ENCODE results near the gene FRYL. TPM values are rescaled to one million over a fixed set of nuclear protein-coding genes. Genes with fewer than 3 reads are reported as not detected.

The FRYL gene
- total and polyA plus RNA-seq, 2 of the 13 experiments (the other 11 are each of a cell fraction or from before 2014, with no cell fraction given): 9.7 to 19.6 TPM

DNA sequence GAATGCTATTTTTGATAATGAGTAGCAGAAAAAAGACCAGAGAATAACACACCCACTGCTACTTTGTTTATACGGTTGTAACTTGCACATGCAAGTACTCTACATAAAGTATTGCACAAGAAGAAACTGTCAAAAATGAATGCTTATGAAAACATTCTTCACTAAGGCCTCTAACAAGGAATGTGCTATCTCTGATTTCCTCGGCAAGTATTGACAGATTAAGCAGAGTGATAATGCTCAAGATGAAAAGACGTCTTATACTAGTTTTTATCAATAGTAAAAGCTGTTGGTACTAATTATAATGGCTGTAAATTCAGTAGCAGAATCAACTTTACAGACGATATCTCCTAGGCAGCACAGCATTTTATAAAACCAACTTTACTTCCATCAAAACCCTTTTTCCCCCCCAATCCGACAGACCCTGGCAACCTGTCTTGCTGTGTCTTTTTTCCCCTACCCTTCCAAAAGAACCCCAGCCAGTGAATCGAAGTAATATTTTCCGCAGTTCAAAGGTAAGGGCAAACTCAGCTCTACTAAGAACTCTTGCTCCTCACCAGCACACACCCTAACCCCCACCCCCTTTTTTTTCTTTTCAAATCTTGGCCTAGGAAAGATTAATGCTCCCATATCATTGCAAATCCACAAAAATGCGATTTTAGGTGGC is 1.5 kb downstream of the FRYL start:
- TSS peak; percentile 76 for BruUV-seq (replicated peaks)
- peaks cover 54% of the 10 kb centered on the region for H3K79me2 ChIP-seq (ENCODE audit: insufficient read depth, low read length)
- peak overlapping the region; percentile 85 to 99 (median 98) for H3K4me3 ChIP-seq (replicated peaks in 1 of 3; ENCODE audit: insufficient read depth in 1 of 3, low read depth in 2 of 3, low read length in 3 of 3)
- intact Hi-C loops (cut with micrococcal nuclease; ENCODE audit: unreplicated experiment): loop anchor here (1.0 kb wide), 1 partner anchor 200 kb away; no protein-coding TSS in a partner anchor
- H3K4me1 ChIP-seq (ENCODE audit: insufficient read depth, low read length): peaks cover 52% of the 10 kb centered on the region
- ChIA-PET CTCF (ENCODE audit: low intra/inter-chr PET ratio, low total read pairs) (no interaction called here), POLR2A (no interaction called here)
- 1% methylated on average over 8 of the region's 8 CpGs for WGBS (ENCODE audit: low lambda C conversion rate)
- no peaks in the 10 kb centered on the region; a peak in 1 of 5 replicates for H3K27me3 ChIP-seq (ENCODE audit: control insufficient read depth in 1 of 2, insufficient read depth in 2 of 2, low read length in 2 of 2)
- H4K20me1 ChIP-seq (ENCODE audit: insufficient read depth, low read length): peaks cover 8% of the 10 kb centered on the region
- no peaks in the 10 kb centered on the region for H3K36me3 ChIP-seq (replicated peaks in 1 of 2; ENCODE audit: control insufficient read depth in 1 of 2, insufficient read depth in 2 of 2, low read length in 2 of 2)
- in situ Hi-C loops (cut with HindIII; ENCODE audit: extremely low pct_ligation_motif_present, low pct_unique_long_range_greater_than_20kb): loop anchor here (25.0 kb wide), 1 partner anchor 191 kb away; no protein-coding TSS in a partner anchor
- peak overlapping the region; percentile 94 for H3K27ac ChIP-seq (ENCODE audit: extremely low read length, insufficient read depth, low read length)
- FAIRE-seq (no peak), DNase-seq (ENCODE audit: low spot score) (peak; percentile 19), ATAC-seq (no peak)
- peak overlapping the region; percentile 82 for H3K4me2 ChIP-seq (ENCODE audit: low read depth, low read length)
- peak overlapping the region; percentile 57 for H2AFZ ChIP-seq (ENCODE audit: low read length)
- H3K9ac ChIP-seq (ENCODE audit: insufficient read depth, low read depth, low read length): peak overlapping the region; percentile 93
- no peaks in the 10 kb centered on the region for H3K9me3 ChIP-seq (ENCODE audit: low read length)
- TF ChIP-seq SAP130 (CRISPR knock-in tag; IDR thresholded peaks at IDR 0.05; ENCODE audit: low read depth) (peak; percentile 67), CEBPG (CRISPR knock-in tag; IDR thresholded peaks at IDR 0.05) (peak; percentile 82), ARNT (IDR thresholded peaks at IDR 0.05) (no peak), BRD4 (CRISPR knock-in tag; IDR thresholded peaks at IDR 0.05) (no peak), CEBPB (IDR thresholded peaks at IDR 0.05; ENCODE audit: borderline replicate concordance, low read depth, low read length) (peak; percentile 88), AGO1 (IDR thresholded peaks at IDR 0.05; ENCODE audit: low read depth, low read length, poor library complexity, severe bottlenecking) (no peak), CBX1 (IDR thresholded peaks at IDR 0.05; ENCODE audit: low read depth) (no peak), TGIF2 (CRISPR knock-in tag; IDR thresholded peaks at IDR 0.05) (peak; percentile 78; the same call in 1 of the 2 replicates), BCL6 (CRISPR knock-in tag; IDR thresholded peaks at IDR 0.05) (0 out of 2 replicates have a peak, but pooled peaks have one; percentile 14)

DNA sequence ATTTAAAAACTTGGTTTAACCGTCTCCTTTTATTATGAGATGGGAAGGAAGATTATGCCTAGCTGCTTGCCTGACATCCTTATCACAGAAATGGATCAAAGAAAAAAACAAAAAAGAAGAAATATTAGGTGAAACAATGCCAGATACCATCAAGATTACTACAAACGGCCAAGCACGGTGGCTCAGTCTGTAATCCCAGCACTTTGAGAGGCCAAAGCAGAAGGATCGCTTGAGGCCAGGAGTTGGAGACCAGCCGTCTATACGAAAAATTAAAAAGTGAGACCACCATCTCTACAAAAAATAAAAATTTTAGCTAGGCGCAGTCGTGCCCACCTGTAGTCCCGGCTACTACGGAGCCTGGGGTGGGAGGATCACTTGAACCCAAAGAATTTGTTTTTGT is 2.3 kb downstream of the FRYL start:
- H3K27ac ChIP-seq (ENCODE audit: extremely low read length, insufficient read depth, low read length): no peak overlapping the region
- peaks cover 62% of the 10 kb centered on the region for H3K79me2 ChIP-seq (ENCODE audit: insufficient read depth, low read length)
- peak overlapping the region in 2 of 3 experiments; percentile 29 to 99; a peak in 3 of 6 replicates for H3K4me3 ChIP-seq (replicated peaks in 1 of 3; ENCODE audit: insufficient read depth in 1 of 3, low read depth in 2 of 3, low read length in 3 of 3)
- WGBS (ENCODE audit: low lambda C conversion rate): 72% methylated on average over 10 of the region's 10 CpGs
- ATAC-seq (no peak), FAIRE-seq (no peak), DNase-seq (ENCODE audit: low spot score) (no peak)
- H3K27me3 ChIP-seq (ENCODE audit: control insufficient read depth in 1 of 2, insufficient read depth in 2 of 2, low read length in 2 of 2): no peaks in the 10 kb centered on the region; a peak in 1 of 5 replicates
- no peaks in the 10 kb centered on the region for H3K9me3 ChIP-seq (ENCODE audit: low read length)
- peaks cover 8% of the 10 kb centered on the region for H4K20me1 ChIP-seq (ENCODE audit: insufficient read depth, low read length)
- H3K4me1 ChIP-seq (ENCODE audit: insufficient read depth, low read length): peaks cover 52% of the 10 kb centered on the region
- in situ Hi-C loops (cut with HindIII; ENCODE audit: extremely low pct_ligation_motif_present, low pct_unique_long_range_greater_than_20kb): loop anchor here (25.0 kb wide), 1 partner anchor 190 kb away; no protein-coding TSS in a partner anchor
- no peaks in the 10 kb centered on the region for H3K36me3 ChIP-seq (replicated peaks in 1 of 2; ENCODE audit: control insufficient read depth in 1 of 2, insufficient read depth in 2 of 2, low read length in 2 of 2)
- intact Hi-C loops (cut with micrococcal nuclease; ENCODE audit: unreplicated experiment): no loop called here
- no peak overlapping the region for H2AFZ ChIP-seq (ENCODE audit: low read length)
- H3K4me2 ChIP-seq (ENCODE audit: low read depth, low read length): peak overlapping the region; percentile 82
- BruUV-seq (replicated peaks): no TSS peak
- CTCF ChIA-PET (ENCODE audit: low intra/inter-chr PET ratio, low total read pairs): no interaction called here
- no peak overlapping the region for H3K9ac ChIP-seq (ENCODE audit: insufficient read depth, low read depth, low read length)
- POLR2A ChIA-PET: no interaction called here
- TF ChIP-seq, protein P1, sequence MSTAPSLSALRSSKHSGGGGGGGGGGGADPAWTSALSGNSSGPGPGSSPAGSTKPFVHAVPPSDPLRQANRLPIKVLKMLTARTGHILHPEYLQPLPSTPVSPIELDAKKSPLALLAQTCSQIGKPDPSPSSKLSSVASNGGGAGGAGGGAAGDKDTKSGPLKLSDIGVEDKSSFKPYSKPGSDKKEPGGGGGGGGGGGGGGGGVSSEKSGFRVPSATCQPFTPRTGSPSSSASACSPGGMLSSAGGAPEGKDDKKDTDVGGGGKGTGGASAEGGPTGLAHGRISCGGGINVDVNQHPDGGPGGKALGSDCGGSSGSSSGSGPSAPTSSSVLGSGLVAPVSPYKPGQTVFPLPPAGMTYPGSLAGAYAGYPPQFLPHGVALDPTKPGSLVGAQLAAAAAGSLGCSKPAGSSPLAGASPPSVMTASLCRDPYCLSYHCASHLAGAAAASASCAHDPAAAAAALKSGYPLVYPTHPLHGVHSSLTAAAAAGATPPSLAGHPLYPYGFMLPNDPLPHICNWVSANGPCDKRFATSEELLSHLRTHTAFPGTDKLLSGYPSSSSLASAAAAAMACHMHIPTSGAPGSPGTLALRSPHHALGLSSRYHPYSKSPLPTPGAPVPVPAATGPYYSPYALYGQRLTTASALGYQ (CRISPR knock-in tag; IDR thresholded peaks at IDR 0.05): no peak
- TF ChIP-seq, protein P2, sequence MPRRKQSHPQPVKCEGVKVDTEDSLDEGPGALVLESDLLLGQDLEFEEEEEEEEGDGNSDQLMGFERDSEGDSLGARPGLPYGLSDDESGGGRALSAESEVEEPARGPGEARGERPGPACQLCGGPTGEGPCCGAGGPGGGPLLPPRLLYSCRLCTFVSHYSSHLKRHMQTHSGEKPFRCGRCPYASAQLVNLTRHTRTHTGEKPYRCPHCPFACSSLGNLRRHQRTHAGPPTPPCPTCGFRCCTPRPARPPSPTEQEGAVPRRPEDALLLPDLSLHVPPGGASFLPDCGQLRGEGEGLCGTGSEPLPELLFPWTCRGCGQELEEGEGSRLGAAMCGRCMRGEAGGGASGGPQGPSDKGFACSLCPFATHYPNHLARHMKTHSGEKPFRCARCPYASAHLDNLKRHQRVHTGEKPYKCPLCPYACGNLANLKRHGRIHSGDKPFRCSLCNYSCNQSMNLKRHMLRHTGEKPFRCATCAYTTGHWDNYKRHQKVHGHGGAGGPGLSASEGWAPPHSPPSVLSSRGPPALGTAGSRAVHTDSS (CRISPR knock-in tag; conservative IDR thresholded peaks at IDR 0.05): no peak
- no peak for TF ChIP-seq ZNF777 (CRISPR knock-in tag; IDR thresholded peaks at IDR 0.05)
- TF ChIP-seq, protein P3, sequence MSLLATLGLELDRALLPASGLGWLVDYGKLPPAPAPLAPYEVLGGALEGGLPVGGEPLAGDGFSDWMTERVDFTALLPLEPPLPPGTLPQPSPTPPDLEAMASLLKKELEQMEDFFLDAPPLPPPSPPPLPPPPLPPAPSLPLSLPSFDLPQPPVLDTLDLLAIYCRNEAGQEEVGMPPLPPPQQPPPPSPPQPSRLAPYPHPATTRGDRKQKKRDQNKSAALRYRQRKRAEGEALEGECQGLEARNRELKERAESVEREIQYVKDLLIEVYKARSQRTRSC (CRISPR knock-in tag; IDR thresholded peaks at IDR 0.05; ENCODE audit: low read depth): no peak
- TF ChIP-seq JUND (CRISPR knock-in tag; IDR thresholded peaks at IDR 0.05): no peak
- no peak for TF ChIP-seq NBN (conservative IDR thresholded peaks at IDR 0.05)
- no peak for TF ChIP-seq ZNF749 (CRISPR knock-in tag; IDR thresholded peaks at IDR 0.05; ENCODE audit: borderline replicate concordance)

Data from HepG2 (cell line).